B cell (primary cell): ENCODE measurements around the gene PRPSAP1.

Experiments used
- CTCF ChIP-seq: fragments of 200-600 bp; IDR thresholded peaks from one replicate; pipeline ENCODE4 v1.8.0; 2022; ENCODE audit warnings: antibody characterized with exemption, mild to moderate bottlenecking
- EZH2 ChIP-seq: IDR thresholded peaks from 2 replicates; pipeline ENCODE4 v1.6.1; 2012; ENCODE audit warnings: borderline replicate concordance, low read depth, mild to moderate bottlenecking, moderate library complexity, low read length; ENCODE audit not compliant: insufficient read depth, poor library complexity, severe bottlenecking

GRCh38 chr17:76266244-76266938 lies 87.3 kb downstream of the PRPSAP1 start:
- TF ChIP-seq CTCF (no peak), EZH2 (no peak)
